Adipocyte (in vitro differentiated cells): ENCODE measurements around the gene USP28.
A peak's percentile ranks its signal among the peaks of the same experiment; 100 is the strongest.

ENCODE experiments used
- DNase-seq: peaks from one replicate; pipeline ENCODE4 v3.0.0-alpha.2; 2015; ENCODE audit warnings: low read depth
- H3K27me3 ChIP-seq: replicated peaks from 2 replicates; pipeline ENCODE4 v1.7.0; 2013; ENCODE audit warnings: mild to moderate bottlenecking, low read length, moderate library complexity; ENCODE audit not compliant: control insufficient read depth, insufficient read depth
- H3K36me3 ChIP-seq: 2 replicates; pipeline ENCODE4 v1.7.0; 2013; ENCODE audit warnings: low read length, mild to moderate bottlenecking, moderate library complexity; ENCODE audit not compliant: control insufficient read depth, insufficient read depth, severe bottlenecking
- H3K4me1 ChIP-seq: 2 replicates; pipeline ENCODE4 v1.7.0; 2013; ENCODE audit warnings: mild to moderate bottlenecking, low read length, moderate library complexity; ENCODE audit not compliant: control insufficient read depth, insufficient read depth
- H3K4me3 ChIP-seq: 2 replicates; pipeline ENCODE4 v1.7.0; 2013; ENCODE audit warnings: mild to moderate bottlenecking, low read length, moderate library complexity
- H3K9ac ChIP-seq: 2 replicates; pipeline ENCODE4 v1.7.0; 2013; ENCODE audit warnings: mild to moderate bottlenecking, low read length, moderate library complexity
- H3K9me3 ChIP-seq: 2 replicates; pipeline ENCODE4 v1.7.0; 2013; ENCODE audit warnings: mild to moderate bottlenecking, low read length, moderate library complexity; ENCODE audit not compliant: control insufficient read depth

Gene USP28

DNA sequence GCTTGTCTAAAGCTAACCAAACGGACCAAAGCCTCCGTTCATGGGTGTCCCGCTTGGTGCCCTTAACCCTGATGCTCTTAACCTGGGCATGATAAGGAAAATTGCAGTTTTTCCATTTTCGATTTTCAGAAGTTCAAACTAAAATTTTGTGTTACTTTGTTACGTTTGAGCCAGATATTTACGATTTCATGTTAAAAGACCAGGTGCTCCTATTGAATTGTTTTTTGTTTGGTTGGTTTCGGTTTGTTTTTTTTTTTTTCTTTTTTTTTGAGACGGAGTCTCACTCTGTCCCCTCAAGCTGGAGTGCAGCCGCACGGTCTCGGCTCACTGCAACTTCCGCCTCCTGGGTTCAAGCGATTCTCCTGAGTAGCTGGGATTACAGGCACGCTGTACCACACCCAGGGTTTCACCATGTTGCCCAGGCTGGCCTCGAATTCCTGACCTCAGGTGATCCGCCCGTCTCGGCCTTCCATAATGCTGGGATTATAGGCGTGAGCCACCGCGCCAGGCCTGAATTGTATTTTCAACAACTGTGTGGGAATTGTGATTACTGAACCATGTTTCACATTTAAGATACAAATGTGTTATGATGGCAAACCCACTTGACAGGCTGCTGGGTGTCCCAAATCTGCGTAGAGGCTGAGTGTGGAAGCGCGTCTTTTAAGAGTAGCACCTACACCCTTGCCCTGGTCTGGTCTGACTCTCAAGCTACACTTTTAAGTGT lies 864 bp upstream of the USP28 start:
- Histone ChIP-seq H3K36me3 (no peaks in the 10 kb centered on the region), H3K9me3 (no peaks in the 10 kb centered on the region), H3K4me1 (peaks cover 8% of the 10 kb centered on the region), H3K27me3 (no peaks in the 10 kb centered on the region), H3K4me3 (peak overlapping the region; percentile 92), H3K9ac (peak overlapping the region; percentile 97)
- DNase-seq: no peak

DNA sequence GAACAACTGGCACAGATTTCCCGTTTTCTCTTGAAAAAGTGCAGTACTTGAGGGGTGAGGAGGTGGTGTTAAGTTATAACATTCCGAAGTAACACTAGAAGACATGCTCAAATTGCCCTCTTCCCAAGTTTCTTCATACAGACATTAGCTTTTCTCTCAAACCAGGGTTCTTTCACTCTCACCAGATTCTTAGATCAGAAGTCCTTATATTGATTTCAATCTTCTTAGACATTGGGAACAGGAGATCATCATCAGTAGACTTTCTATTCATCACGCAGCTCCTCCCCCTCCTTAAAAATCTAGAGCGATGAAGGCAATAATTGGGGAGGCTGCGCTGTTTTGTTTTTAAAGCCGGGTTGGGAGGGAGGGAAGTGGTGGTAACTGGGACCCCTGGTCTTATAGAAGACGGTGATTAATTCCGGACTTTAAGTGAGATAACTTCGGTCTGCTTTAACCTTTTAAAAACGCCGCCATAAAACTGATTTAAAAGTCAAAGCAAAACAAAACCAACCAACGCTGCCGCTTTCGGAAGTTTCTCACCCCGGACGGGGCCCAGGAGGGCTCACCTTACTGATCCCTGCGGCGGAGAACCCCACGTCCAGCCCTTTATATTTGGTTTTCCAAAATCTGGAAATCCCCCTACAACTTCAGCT lies 665 bp downstream of the USP28 start:
- H3K36me3 ChIP-seq: no peaks in the 10 kb centered on the region
- DNase-seq: peak; percentile 51
- H3K9ac ChIP-seq: peak overlapping the region; percentile 88
- H3K4me1 ChIP-seq: peaks cover 10% of the 10 kb centered on the region
- H3K9me3 ChIP-seq: no peaks in the 10 kb centered on the region
- H3K4me3 ChIP-seq: peak overlapping the region; percentile 91
- H3K27me3 ChIP-seq: no peaks in the 10 kb centered on the region

DNA sequence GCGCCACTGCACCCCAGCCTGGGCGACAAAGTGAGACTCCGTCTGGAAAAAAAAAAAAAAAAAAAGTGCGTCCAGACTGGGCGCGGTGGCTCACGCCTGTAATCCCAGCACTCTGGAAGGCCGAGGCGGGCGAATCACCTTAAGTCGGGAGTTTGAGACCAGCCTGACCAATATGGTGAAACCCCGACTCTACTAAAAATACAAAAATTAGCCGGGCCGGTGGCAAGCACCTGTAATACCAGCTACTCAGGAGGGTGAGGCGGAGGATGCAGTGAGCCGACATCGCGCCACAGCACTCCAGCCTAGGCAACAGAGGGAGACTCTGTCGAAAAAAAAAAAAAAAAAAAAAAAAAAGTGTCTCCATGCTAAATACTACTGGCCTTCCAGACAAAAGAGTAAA lies 1.3 kb downstream of the USP28 start:
- no peaks in the 10 kb centered on the region for H3K27me3 ChIP-seq
- DNase-seq: no peak
- peak overlapping the region; percentile 91 for H3K4me3 ChIP-seq
- H3K4me1 ChIP-seq: peaks cover 10% of the 10 kb centered on the region
- H3K36me3 ChIP-seq: no peaks in the 10 kb centered on the region
- H3K9ac ChIP-seq: peak overlapping the region; percentile 88
- no peaks in the 10 kb centered on the region for H3K9me3 ChIP-seq

DNA sequence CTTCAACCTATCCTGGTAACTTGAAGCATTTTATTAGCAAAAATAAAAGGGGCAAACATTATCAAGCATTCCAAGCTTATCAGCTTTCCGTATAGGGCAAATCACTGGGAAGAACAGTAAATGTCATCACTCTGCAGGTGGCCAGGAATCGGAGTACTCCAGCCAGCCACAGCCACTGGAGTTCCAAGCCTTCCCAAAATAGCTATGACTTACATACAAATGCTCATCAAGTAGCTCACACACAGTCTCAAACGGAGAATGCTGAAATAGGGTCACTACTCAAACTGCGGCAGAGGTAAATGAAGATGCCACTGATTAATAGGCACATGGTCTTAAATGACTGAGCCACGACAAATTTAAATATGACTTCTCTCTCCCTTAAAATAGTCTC lies 2.1 kb downstream of the USP28 start:
- no peak for DNase-seq

DNA sequence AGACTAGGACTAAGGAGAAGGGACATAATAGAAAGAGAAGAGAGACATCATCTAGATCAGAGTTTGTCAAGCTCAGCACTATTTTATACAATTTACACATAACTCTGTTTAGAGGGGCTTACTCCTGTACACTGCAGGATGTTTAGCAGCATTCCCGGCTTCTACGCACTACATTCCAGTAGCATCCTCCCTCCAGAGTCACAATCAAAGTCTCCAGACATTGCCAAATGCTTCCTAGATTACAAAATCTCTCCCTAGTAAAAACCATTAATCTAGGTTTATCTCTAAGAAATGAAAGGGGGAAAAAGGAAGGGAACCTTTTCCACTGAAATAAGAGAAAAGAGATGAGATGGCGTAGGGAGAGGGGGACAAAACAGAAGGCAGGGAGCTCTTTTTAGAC lies 4.0 kb downstream of the USP28 start:
- H3K36me3 ChIP-seq: no peaks in the 10 kb centered on the region
- no peaks in the 10 kb centered on the region for H3K9me3 ChIP-seq
- H3K4me1 ChIP-seq: peaks cover 9% of the 10 kb centered on the region
- H3K4me3 ChIP-seq: no peak overlapping the region
- H3K9ac ChIP-seq: no peak overlapping the region
- DNase-seq: no peak
- no peaks in the 10 kb centered on the region for H3K27me3 ChIP-seq

More for the DNA sequence above, 2.1 kb downstream of the USP28 start:
- Histone ChIP-seq H3K4me1 (peaks cover 10% of the 10 kb centered on the region), H3K9ac (no peak overlapping the region), H3K27me3 (no peaks in the 10 kb centered on the region), H3K9me3 (no peaks in the 10 kb centered on the region), H3K4me3 (no peak overlapping the region), H3K36me3 (no peaks in the 10 kb centered on the region)

DNA sequence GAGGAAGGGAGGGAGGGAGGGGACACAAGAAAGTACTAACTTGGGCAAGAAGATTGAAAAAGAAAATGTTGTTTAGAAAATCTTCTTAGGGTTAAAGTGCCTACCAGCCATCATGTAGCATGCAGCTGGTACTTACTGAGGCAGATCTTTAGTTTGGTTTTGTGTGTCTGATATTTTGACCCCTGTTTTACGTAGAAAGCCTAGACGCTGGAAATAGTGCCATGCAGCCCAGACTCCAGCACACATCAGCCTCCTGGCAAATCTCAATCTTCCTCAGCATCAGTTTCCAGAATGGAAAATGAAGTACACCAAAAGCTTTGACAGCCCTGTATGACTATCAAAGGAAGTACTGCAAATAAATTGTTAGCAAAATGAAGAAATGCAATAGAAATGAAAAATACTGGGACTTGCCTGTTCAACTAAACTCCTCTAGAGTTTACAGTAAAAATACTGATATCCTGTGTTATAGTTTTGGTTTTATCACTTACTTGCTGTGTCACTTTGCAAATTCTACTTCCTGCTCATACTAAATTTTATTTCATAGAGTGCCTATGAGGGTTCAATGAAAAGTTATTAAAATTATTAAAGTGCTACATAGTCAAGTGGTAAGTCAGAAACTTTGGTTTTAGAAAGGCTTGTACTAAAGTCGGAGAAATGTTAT lies 7.4 kb downstream of the USP28 start:
- no peaks in the 10 kb centered on the region for H3K9me3 ChIP-seq
- peaks cover 6% of the 10 kb centered on the region for H3K4me1 ChIP-seq
- no peak overlapping the region for H3K9ac ChIP-seq
- peaks cover 5% of the 10 kb centered on the region for H3K36me3 ChIP-seq
- no peak overlapping the region for H3K4me3 ChIP-seq
- no peaks in the 10 kb centered on the region for H3K27me3 ChIP-seq
- DNase-seq: no peak

DNA sequence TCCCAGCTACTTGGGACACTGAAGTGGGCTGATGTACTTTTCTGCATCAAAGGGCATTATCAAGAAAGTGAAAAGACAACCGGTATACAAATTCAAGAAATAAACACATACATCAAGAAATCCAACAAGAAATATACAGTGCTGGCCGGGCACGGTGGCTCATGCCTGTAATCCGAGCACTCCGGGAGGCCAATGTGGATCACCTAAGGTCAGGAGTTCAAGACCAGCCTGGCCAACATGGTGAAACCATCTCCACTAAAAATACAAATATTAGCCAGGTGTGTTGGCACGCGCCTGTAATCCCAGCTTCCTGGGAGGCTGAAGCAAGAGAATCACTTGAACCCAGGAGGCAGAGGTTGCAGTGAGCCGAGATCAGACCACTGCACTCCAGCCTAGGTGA lies 9.5 kb downstream of the USP28 start:
- no peaks in the 10 kb centered on the region for H3K4me1 ChIP-seq
- DNase-seq: no peak
- no peaks in the 10 kb centered on the region for H3K9me3 ChIP-seq

DNA sequence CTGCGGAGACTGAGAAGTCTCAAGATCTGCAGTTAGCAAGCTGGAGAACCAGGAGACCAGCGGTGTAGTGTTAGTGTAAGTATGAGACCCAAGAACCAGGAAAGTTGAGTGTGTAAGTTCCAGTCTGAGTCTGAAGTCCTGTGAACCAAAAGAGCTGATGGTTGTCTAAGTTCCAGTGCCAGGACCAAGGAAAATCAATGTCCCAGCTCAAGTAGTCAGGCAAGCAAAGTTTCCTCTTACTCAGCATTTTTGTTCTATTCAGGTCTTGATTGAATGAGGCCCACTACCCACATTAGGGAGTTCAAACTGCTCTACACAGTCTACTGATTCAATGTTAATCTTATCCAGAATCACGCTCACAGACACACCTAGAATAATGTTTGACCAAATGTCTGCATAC lies 11.0 kb downstream of the USP28 start:
- no peaks in the 10 kb centered on the region for H3K9me3 ChIP-seq
- peaks cover 5% of the 10 kb centered on the region for H3K36me3 ChIP-seq
- H3K9ac ChIP-seq: no peak overlapping the region
- no peak overlapping the region for H3K4me3 ChIP-seq
- DNase-seq: no peak
- no peaks in the 10 kb centered on the region for H3K4me1 ChIP-seq
- no peaks in the 10 kb centered on the region for H3K27me3 ChIP-seq

More for the DNA sequence above, 9.5 kb downstream of the USP28 start:
- Histone ChIP-seq H3K4me3 (no peak overlapping the region), H3K9ac (no peak overlapping the region), H3K36me3 (peaks cover 5% of the 10 kb centered on the region), H3K27me3 (no peaks in the 10 kb centered on the region)

DNA sequence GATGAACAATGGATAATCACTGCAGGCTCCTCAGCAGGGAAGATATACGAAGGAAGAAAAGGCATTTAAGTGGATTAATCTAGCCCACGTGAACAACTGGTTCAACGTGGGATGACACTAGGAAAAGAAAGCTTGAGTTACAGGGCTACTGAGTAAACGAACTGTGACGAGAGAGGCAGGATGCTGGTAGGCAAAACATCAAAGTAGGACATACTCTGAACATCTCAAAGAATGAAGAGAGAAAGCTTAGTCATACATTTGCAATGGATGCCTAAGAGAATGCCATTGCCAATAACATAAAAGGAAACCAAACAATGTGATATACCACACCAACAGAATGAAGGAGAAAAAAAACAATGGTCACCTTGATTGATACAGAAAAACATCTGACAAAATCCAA lies 12.9 kb downstream of the USP28 start:
- Histone ChIP-seq H3K4me3 (no peak overlapping the region), H3K4me1 (no peaks in the 10 kb centered on the region), H3K9ac (no peak overlapping the region), H3K36me3 (peaks cover 5% of the 10 kb centered on the region), H3K27me3 (no peaks in the 10 kb centered on the region), H3K9me3 (no peaks in the 10 kb centered on the region)
- DNase-seq: peak; percentile 13

DNA sequence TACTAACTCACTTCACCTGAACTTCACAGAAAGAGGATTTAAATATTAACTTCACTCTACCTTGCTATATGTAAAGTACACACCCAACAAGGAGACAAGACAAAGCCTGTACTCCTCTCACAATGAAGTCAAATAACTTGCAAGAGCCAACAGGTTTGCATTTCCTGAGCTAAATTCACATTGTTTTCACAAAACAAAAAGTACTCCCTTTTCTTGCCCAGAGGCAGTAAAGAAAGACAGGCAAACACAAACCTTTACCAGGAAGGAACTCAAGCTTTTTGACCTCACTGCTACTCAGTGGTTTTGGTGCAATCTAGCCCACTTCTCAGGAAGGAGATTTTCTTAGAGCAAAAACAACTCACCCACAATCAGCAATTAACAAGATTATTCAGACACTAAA lies 15.7 kb downstream of the USP28 start:
- Histone ChIP-seq H3K4me3 (no peak overlapping the region), H3K9ac (no peak overlapping the region), H3K36me3 (peaks cover 2% of the 10 kb centered on the region), H3K4me1 (no peaks in the 10 kb centered on the region), H3K27me3 (no peaks in the 10 kb centered on the region), H3K9me3 (no peaks in the 10 kb centered on the region)
- DNase-seq: no peak

DNA sequence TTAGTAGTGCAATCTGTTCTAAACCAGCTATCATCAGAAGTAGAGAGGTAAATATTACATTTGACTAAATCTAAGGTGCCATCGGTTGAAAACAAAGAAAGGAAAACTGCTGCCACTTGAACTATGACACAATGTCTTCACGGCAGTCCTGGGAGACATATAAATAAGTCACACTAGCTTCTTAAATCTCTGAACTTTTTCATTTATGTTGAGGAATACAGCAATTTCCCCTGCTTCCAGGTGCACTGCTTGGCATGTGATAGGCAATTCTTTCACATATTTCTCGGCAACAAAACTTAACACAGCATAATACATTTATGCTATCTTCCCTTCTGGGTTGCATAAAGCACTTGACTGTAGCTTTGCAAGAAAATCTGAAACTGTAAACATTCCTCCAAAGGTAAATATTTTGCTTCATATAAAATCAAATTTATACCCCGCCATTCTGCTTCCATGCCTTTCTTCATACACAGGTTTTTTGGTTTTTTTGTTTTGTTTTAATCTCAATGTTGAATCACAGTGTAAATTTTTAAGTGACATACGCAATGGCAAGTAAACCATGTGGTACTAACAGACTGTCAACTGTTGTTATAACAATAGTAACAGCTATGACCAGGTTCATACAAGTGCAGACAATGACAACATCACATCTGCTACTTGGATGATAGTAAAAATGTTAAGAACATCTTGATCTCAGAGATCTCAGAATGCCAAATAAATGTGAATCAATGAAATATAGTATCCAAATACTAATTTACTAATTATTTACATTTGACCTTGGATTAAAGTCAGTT lies 18.2 kb downstream of the USP28 start:
- no peak for DNase-seq
- peaks cover 5% of the 10 kb centered on the region for H3K36me3 ChIP-seq
- H3K4me1 ChIP-seq: no peaks in the 10 kb centered on the region
- no peaks in the 10 kb centered on the region for H3K9me3 ChIP-seq
- no peak overlapping the region for H3K4me3 ChIP-seq
- H3K9ac ChIP-seq: no peak overlapping the region
- no peaks in the 10 kb centered on the region for H3K27me3 ChIP-seq
